SH-SY5Y (cell line): ENCODE data around the gene GRK4.

Experiments
- GATA2 ChIP-seq: IDR thresholded peaks from 2 replicates; pipeline ENCODE4 v1.6.1; 2011; ENCODE audit warnings: mild to moderate bottlenecking, low read depth, low read length
- GATA3 ChIP-seq: IDR thresholded peaks from 2 replicates; pipeline ENCODE4 v1.6.1; 2011; ENCODE audit warnings: low read depth, mild to moderate bottlenecking, low read length, moderate library complexity

The GRK4 gene

GRCh38 chr4:2946812-2947600 is 16.4 kb upstream of the GRK4 start:
- no peak for TF ChIP-seq GATA3
- TF ChIP-seq GATA2: no peak

GRCh38 chr4:2947926-2948325 is 15.4 kb upstream of the GRK4 start:
- no peak for TF ChIP-seq GATA2
- no peak for TF ChIP-seq GATA3

DNA sequence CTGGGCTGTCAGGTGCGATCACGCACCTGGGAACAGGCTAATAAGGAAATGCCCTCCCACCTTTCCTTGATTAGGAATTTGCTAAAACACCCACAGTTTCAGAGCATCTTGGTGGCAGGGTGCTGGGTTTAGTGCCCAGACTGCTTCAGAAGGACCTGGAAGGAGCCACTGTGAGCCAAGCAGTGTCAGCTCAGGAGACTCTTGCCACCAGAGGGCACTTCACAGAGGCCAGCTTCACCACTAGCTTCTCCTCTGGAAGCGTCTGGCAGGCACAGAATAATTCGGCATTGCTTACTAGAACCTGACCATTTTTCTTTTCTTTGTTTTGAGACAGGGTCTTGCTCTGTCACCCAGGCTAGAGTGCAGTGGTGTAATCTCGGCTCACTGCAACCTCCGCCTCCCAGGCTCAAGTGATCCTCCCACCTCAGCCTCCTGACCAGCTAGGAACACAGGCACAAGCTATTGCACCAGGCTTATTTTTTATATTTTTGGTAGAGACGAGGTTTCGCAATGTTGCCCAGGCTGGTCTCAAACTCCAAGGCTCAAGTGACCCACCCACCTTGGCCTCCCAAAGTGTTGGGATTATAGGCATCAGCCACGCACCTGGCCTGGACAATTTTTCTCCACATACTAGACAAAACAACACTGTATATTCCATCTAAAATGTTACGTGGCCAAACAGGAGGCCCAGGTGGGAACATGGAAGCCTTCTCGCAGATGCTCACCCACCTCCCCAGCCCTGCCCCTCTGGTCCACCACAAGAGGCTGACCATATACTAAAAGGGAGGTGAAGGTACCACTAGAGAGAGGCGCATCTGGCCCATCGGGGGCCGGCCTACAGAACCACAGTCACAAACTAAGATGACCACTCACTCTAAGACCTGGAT is 14.2 kb upstream of the GRK4 start:
- TF ChIP-seq GATA3 (no peak), GATA2 (no peak)

DNA sequence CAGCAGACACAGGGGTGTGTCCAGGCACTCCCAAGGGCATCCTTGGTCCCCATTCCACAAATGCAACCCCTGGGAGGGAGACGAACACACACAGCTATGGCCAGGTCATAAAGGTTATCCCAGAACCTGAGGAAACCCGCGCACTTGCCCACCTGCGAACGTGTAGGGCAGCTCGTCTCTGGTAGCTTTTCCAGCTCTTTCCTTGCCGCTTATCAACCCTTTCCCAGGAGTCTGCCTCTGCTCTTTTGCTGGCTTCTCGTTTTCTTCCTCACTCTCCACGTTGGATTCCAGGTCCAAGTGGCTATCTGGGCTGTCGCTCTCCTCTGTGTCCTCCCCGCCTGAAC is 13.6 kb upstream of the GRK4 start:
- no peak for TF ChIP-seq GATA2
- no peak for TF ChIP-seq GATA3

- no peak for TF ChIP-seq GATA3
Measured at GRCh38 chr4:2950221-2950989, 13.0 kb upstream of the GRK4 start.

DNA sequence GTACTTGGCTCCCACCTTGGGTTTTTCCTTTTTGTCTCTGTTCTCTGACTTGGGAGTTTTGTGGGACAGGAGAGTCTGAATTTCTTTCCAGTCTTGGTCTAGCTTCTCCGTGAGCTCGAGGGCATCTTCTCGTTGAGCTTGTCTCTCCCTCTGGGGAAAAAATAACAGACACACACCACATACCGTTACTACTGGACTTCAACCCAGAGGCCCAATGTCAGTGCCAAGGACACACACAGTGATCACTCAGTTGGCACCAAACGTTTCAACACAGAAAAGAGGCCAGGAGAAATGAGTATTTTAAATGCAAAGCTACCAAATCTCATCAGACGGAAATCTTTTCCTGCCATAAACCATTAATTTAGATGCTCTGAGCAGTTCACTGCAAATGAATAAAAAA is 9.9 kb upstream of the GRK4 start:
- TF ChIP-seq GATA3: no peak

DNA sequence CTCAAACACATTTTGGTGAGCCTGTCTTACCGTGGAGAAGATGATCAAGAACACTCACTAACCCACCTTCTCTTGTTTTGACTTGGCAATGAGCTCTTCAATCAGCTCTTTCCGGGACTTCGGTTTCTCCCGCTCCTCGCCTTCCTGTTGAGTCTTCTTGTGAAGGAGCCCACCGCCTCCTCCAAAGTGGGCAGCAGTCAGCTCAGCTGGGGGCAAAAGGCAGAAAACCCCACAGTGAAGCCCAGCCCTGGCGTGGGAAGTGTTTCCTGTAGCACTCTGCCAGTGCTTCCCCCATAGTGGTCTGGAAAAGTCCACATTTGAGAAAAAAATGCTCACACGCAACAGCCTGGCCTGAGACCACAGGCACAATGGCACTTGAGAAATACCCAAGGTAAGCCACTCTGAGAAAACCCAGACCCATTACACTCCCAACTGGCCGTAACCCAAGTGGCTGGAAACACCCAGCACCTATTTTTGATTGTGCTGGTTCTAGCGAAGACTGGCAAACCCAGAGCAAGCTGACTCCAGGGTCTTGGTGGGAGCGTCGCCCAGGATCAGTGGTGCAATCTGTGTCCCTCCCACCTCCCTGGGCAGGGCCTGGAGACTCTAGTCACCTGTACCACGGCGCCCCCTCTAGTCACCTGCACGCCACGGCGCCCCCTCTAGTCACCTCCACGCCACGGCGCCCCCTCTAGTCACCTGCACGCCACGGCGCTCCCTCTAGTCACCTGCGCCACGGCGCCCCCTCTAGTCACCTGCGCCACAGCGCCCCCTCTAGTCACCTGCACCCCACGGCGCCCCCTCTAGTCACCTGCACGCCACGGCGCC is 8.8 kb upstream of the GRK4 start:
- no peak for TF ChIP-seq GATA2
- TF ChIP-seq GATA3: no peak

DNA sequence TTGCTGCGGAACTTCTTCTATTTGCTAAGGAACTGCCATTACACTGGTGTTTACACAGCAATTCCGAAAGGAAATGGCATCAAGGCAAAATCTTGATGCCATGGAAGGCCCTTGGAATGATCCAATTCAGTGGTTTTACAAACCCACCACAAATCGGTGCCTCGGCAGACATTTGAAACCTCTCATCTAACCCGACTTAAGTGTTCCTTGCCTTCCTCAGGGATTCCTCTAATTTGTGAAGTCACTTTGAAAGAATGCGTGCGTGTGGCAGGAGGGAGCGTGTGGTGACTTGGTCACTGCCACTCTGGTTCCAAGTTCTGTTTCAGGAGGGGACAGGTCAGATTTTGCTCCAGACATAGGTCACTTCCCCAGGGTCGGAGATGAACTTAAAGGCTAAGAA is 4.9 kb upstream of the GRK4 start:
- TF ChIP-seq GATA3: no peak
- TF ChIP-seq GATA2: no peak

GRCh38 chr4:2961421-2961810 is 2.0 kb upstream of the GRK4 start:
- TF ChIP-seq GATA3 (no peak), GATA2 (no peak)

DNA sequence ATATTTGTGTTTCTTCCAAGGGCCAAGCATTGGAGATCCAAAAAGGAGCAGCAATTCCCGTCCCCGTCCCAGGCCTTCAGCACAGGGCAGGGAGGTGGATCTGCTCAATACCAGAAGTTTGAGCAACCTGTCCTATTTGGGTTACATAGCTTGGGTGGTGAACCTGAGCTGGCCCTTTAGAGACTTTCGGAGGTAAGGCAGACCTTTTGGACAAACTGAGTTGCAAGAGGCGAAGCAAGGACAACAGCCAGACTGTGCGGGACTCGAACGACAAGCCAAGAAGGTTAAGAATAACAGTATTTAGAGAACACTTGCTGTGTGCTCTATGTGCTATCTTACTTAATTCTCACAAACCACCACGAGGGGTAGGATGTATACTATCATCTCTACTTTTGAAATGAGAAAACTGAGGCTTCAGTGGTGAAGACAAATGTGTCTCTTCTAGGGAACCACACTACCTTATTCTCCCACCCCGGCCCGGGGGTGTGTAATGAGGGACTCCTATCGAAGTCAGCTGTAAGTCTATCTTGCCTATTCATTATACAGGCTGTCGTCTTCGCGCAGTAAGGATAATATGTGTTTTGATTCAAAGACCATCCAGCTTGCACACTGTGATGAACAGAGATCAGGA is 1.4 kb upstream of the GRK4 start:
- TF ChIP-seq GATA3 (no peak), GATA2 (no peak)

- TF ChIP-seq GATA2 (no peak), GATA3 (no peak)
Measured at GRCh38 chr4:2962614-2963174, 677 bp upstream of the GRK4 start.

- TF ChIP-seq GATA3 (no peak), GATA2 (no peak)
Measured at GRCh38 chr4:2963966-2964471, 648 bp downstream of the GRK4 start.
